Measurements from ENCODE around the gene SP100. TPM values are rescaled to one million over a fixed set of nuclear protein-coding genes. Genes with fewer than 3 reads are reported as not detected.

The SP100 gene
- total and polyA plus RNA-seq, 4 donors: 56.2 to 128 (median 81.1) TPM

GRCh38 chr2:230449901-230450467 lies 34.0 kb downstream of the SP100 start:
- no peak overlapping the region for H3K27ac ChIP-seq (ENCODE audit: low read depth in 1 of 2, low read length in 1 of 2)
- no peak overlapping the region for H3K4me3 ChIP-seq
- H3K9ac ChIP-seq (ENCODE audit: insufficient read depth in 1 of 2, low read length in 2 of 2): no peak overlapping the region
- TF ChIP-seq, protein P1, sequence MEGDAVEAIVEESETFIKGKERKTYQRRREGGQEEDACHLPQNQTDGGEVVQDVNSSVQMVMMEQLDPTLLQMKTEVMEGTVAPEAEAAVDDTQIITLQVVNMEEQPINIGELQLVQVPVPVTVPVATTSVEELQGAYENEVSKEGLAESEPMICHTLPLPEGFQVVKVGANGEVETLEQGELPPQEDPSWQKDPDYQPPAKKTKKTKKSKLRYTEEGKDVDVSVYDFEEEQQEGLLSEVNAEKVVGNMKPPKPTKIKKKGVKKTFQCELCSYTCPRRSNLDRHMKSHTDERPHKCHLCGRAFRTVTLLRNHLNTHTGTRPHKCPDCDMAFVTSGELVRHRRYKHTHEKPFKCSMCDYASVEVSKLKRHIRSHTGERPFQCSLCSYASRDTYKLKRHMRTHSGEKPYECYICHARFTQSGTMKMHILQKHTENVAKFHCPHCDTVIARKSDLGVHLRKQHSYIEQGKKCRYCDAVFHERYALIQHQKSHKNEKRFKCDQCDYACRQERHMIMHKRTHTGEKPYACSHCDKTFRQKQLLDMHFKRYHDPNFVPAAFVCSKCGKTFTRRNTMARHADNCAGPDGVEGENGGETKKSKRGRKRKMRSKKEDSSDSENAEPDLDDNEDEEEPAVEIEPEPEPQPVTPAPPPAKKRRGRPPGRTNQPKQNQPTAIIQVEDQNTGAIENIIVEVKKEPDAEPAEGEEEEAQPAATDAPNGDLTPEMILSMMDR (IDR thresholded peaks at IDR 0.05; ENCODE audit: control extremely low read depth, extremely low read depth): no peak
- no peak for DNase-seq
- H3K9me3 ChIP-seq (ENCODE audit: control insufficient read depth in 4 of 4, insufficient read depth in 3 of 4, low read length in 3 of 4): no peaks in the 10 kb centered on the region
- H3K36me3 ChIP-seq (ENCODE audit: control insufficient read depth in 4 of 4, insufficient read depth in 4 of 4, low read length in 4 of 4): peaks cover 10 to 46% (median 28%) of the 10 kb centered on the region in 4 donors
- peaks cover 0 to 5% (median 0%) of the 10 kb centered on the region in 5 donors for H3K4me1 ChIP-seq (ENCODE audit: control insufficient read depth in 5 of 5, insufficient read depth in 5 of 5, low read length in 5 of 5)
- WGBS, 2 donors: 94 to 95% methylated on average over 6 of the region's 6 CpGs
- no peak for ATAC-seq (ENCODE audit: insufficient read depth, low FRiP score)
- H3K27me3 ChIP-seq (ENCODE audit: control insufficient read depth in 3 of 3, insufficient read depth in 3 of 3, low read length in 2 of 3): no peaks in the 10 kb centered on the region

DNA sequence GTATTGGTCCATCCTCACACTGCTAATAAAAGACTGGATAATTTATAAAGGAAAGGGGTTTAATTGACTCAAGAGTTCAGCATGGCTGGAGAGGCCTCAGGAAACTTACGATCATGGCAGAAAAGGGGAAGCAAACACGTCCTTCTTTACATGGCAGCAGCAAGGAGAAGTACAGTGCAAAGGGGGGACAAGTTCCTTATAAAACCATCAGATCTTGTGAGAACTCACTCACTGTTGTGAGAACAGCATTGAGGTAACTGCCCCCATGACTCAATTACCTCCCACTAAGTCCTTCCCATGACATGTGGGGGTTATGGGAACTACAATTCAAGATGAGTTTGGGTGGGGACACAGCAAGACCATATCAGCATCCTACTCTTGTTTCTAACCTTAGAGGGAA lies 37.0 kb downstream of the SP100 start:
- DNase-seq: no peak
- TF ChIP-seq, protein P1 (IDR thresholded peaks at IDR 0.05; ENCODE audit: control extremely low read depth, extremely low read depth): no peak
- WGBS, 2 donors: 30 to 86% methylated on average over 2 of the region's 2 CpGs
- Histone ChIP-seq H3K9me3 (ENCODE audit: control insufficient read depth in 4 of 4, insufficient read depth in 3 of 4, low read length in 3 of 4) (peaks cover 0 to 3% (median 1%) of the 10 kb centered on the region in 4 donors), H3K27ac (ENCODE audit: low read depth in 1 of 2, low read length in 1 of 2) (no peak overlapping the region), H3K36me3 (ENCODE audit: control insufficient read depth in 4 of 4, insufficient read depth in 4 of 4, low read length in 4 of 4) (peaks cover 21 to 46% (median 27%) of the 10 kb centered on the region in 4 donors), H3K9ac (ENCODE audit: insufficient read depth in 1 of 2, low read length in 2 of 2) (no peak overlapping the region), H3K4me3 (no peak overlapping the region), H3K4me1 (ENCODE audit: control insufficient read depth in 5 of 5, insufficient read depth in 5 of 5, low read length in 5 of 5) (peaks cover 0 to 5% (median 0%) of the 10 kb centered on the region in 5 donors), H3K27me3 (ENCODE audit: control insufficient read depth in 3 of 3, insufficient read depth in 3 of 3, low read length in 2 of 3) (no peaks in the 10 kb centered on the region)
- ATAC-seq (ENCODE audit: insufficient read depth, low FRiP score): no peak

- WGBS, 2 donors: 97 to 100% methylated on average over 2 of the region's 2 CpGs
- TF ChIP-seq, protein P1 (IDR thresholded peaks at IDR 0.05; ENCODE audit: control extremely low read depth, extremely low read depth): no peak
- ATAC-seq (ENCODE audit: insufficient read depth, low FRiP score): no peak
- H3K9ac ChIP-seq (ENCODE audit: insufficient read depth in 1 of 2, low read length in 2 of 2): no peak overlapping the region
- H3K27ac ChIP-seq (ENCODE audit: low read depth in 1 of 2, low read length in 1 of 2): no peak overlapping the region
- H3K9me3 ChIP-seq (ENCODE audit: control insufficient read depth in 4 of 4, insufficient read depth in 3 of 4, low read length in 3 of 4): peaks cover 0 to 3% (median 1%) of the 10 kb centered on the region in 4 donors
- H3K4me1 ChIP-seq (ENCODE audit: control insufficient read depth in 5 of 5, insufficient read depth in 5 of 5, low read length in 5 of 5): peaks cover 0 to 2% (median 0%) of the 10 kb centered on the region in 5 donors
- no peak for DNase-seq
- H3K27me3 ChIP-seq (ENCODE audit: control insufficient read depth in 3 of 3, insufficient read depth in 3 of 3, low read length in 2 of 3): no peaks in the 10 kb centered on the region
- peaks cover 12 to 37% (median 22%) of the 10 kb centered on the region in 4 donors for H3K36me3 ChIP-seq (ENCODE audit: control insufficient read depth in 4 of 4, insufficient read depth in 4 of 4, low read length in 4 of 4)
- H3K4me3 ChIP-seq: no peak overlapping the region
Observed at GRCh38 chr2:230455005-230455684, 39.1 kb downstream of the SP100 start.

All from lung (tissue), 12 donors.